HG02938 (cell line): Measurements from ENCODE around the gene SGO1.

Experiments used
- ATAC-seq: cut with Tn5 transposase; IDR thresholded peaks from one replicate; pipeline ENCODE4 v1.9.1; 2021; ENCODE audit warnings: mild to moderate bottlenecking, moderate library complexity; ENCODE audit not compliant: unreplicated experiment

Gene SGO1

GRCh38 chr3:20160230-20160629, 25.8 kb downstream of the SGO1 start:
- no peak for ATAC-seq

- no peak for ATAC-seq
These were observed 31.1 kb downstream of the SGO1 start for GRCh38 chr3:20154928-20155327.

GRCh38 chr3:20154078-20154477, 31.9 kb downstream of the SGO1 start:
- ATAC-seq, result no peak

GRCh38 chr3:20148466-20148865, 37.5 kb downstream of the SGO1 start:
- no peak for ATAC-seq

GRCh38 chr3:20147361-20147760, 38.6 kb downstream of the SGO1 start:
- ATAC-seq, result no peak

GRCh38 chr3:20146301-20146700, 39.7 kb downstream of the SGO1 start:
- ATAC-seq, result no peak

GRCh38 chr3:20145874-20146273, 40.1 kb downstream of the SGO1 start:
- ATAC-seq, result no peak

GRCh38 chr3:20143519-20143918, 42.5 kb downstream of the SGO1 start:
- ATAC-seq, result no peak

- no peak for ATAC-seq
These were observed 43.5 kb downstream of the SGO1 start for GRCh38 chr3:20142517-20142916.

GRCh38 chr3:20141851-20142250, 44.2 kb downstream of the SGO1 start:
- no peak for ATAC-seq

- ATAC-seq, result no peak
These were observed 44.7 kb downstream of the SGO1 start for GRCh38 chr3:20141316-20141715.

GRCh38 chr3:20140881-20141280, 45.1 kb downstream of the SGO1 start:
- ATAC-seq, result no peak

- no peak for ATAC-seq
These were observed 48.4 kb downstream of the SGO1 start for GRCh38 chr3:20137647-20138046.

- no peak for ATAC-seq
These were observed 49.8 kb downstream of the SGO1 start for GRCh38 chr3:20136231-20136630.

- no peak for ATAC-seq
These were observed 55.9 kb downstream of the SGO1 start for GRCh38 chr3:20130106-20130505.

GRCh38 chr3:20128358-20128757, 57.6 kb downstream of the SGO1 start:
- no peak for ATAC-seq

GRCh38 chr3:20125897-20126296, 60.1 kb downstream of the SGO1 start:
- peak; percentile 100 for ATAC-seq

GRCh38 chr3:20125289-20125688, 60.7 kb downstream of the SGO1 start:
- ATAC-seq, result no peak

GRCh38 chr3:20123131-20123652, 62.8 kb downstream of the SGO1 start:
- no peak for ATAC-seq

GRCh38 chr3:20121088-20121487, 64.9 kb downstream of the SGO1 start:
- ATAC-seq, result no peak
